Testis (tissue), 2 donors: Measurements from ENCODE around the gene CDH4.

Experiments
- CTCF ChIP-seq, 3 experiments: fragments of 450-650 bp in 2 of 3; fragments of 200-600 bp in 1 of 3; sonication (generic) in 1 of 3; IDR thresholded peaks; one replicate each; pipeline ENCODE4 v1.5.1; 2016 to 2019; ENCODE audit warnings: antibody characterized with exemption in 3 of 3, mild to moderate bottlenecking in 2 of 3, moderate library complexity in 1 of 3
- POLR2A ChIP-seq: fragments of 450-650 bp; IDR thresholded peaks from one replicate; pipeline ENCODE4 v1.6.1; 2017; ENCODE audit warnings: antibody characterized with exemption, mild to moderate bottlenecking, moderate library complexity

DNA sequence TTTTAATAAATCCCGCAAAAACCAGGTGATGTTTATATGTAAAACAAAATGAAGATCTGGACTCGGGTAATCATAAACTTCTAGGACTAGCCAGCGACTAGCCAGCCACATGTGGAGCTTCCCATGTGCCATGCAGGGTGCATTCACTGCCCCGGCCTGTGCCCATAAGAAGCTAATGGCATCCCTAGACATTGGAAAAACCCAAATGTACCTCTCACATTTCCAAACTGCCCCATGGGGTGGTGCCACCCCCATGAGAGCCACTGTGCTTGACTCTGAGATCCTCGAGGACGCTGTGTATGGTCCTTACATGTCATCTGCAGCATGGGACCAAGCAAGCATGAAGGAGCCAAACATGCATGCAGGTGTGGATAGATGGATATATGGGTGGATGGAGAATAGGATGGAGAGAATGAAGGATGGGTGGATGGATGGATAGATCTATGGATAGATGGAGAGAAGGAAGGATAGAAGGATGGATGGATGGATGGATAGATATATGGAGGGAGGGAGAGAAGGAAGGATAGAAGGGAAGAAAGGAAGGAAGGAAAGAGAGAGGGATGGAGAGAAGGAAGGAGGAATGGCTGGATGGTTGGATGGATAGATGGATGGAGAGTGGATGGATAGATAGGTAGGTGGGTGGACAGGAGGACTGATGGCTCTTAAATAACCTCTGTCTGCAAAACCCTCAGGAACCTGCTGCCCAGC lies 203.6 kb downstream of the CDH4 start:
- TF ChIP-seq POLR2A: no peak
- no peak for TF ChIP-seq CTCF (IDR thresholded peaks at IDR 0.05)
